ENCODE data around the gene TTC23L. TPM values are rescaled to one million over a fixed set of nuclear protein-coding genes. Genes with fewer than 3 reads are reported as not detected.
A peak's percentile ranks its signal among the peaks of the same experiment; 100 is the strongest.

Gene TTC23L
- total and polyA plus RNA-seq, 2 experiments from 2014 or later = 2.2 to 2.3 TPM

DNA sequence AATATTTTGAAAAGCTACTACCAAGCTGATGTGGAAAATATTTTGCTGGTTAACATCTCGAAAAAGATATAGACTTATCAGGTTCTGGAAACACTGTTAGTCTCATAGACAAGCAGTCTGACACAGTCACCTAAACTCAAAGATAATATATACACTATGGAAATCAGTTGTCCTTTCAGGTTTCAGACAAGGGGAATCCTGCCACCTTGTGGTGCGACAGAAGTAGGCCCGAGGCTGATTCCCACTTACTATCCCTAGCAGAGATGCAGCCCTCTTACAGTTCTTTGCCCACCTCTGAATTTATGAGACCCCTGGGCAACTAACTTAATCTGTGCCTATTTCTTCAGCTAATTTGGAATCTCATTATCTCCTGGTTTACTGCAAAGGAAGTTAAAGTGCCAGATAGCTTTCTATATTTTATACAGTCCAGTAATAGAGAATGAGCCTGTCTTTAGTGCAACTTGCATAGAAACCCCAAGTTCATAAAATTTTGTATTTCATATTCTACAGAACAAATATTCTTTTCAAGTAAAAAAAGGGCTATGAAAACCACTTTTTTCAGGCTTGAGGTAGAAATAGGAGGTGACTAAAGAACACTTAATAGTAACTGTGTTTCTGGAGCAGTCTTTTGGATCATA is 59.4 kb downstream of the TTC23L start:
- H3K4me1 Mint-ChIP-seq = peaks cover 14% of the 10 kb centered on the region; the same call in 2 of the 3 replicates
- H3K27ac Mint-ChIP-seq = peak overlapping the region; percentile 61

DNA sequence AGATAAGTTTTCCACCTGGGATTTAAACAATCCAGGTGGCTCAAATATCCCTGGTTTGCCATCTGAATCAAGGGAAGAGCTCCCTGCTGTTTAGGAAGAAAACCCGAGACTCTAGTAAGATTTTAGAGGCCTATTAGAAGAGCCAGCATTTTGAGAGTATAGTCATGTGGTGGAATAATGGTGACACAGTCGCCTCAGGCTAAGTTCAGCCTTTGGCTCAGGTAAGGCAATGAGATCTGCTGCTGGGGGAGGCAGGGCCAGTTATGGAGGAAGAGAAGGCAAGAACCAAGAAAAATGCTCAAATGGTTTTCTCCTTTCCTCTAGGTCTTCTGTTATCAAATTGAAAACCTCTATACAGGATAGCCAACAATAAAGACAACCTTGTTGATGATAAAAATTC is 60.1 kb downstream of the TTC23L start:
- 0 out of 2 replicates have a peak, but pooled peaks cover 2% of the 10 kb centered on the region for H3F3A ChIP-seq (replicated peaks; ENCODE audit: low read depth)
- H3K36me3 ChIP-seq (ENCODE audit: insufficient read depth) = no peaks in the 10 kb centered on the region
- no peaks in the 10 kb centered on the region for H3K27me3 ChIP-seq (ENCODE audit: insufficient read depth)
- Mint-ChIP-seq H3K4me3 (no peak overlapping the region), H3K36me3 (ENCODE audit: low read depth) (peaks cover 11% of the 10 kb centered on the region), H3K9me3 (no peaks in the 10 kb centered on the region), H3K27ac (peak overlapping the region; percentile 61), H3K4me1 (peaks cover 14% of the 10 kb centered on the region; the same call in 2 of the 3 replicates), H3K27me3 (ENCODE audit: insufficient read depth, low read depth, poor library complexity) (peaks cover 3% of the 10 kb centered on the region)
- peaks cover 13% of the 10 kb centered on the region; the same call in 1 of the 2 replicates for H3K4me1 ChIP-seq (ENCODE audit: insufficient read depth)
- ATAC-seq (no peak), DNase-seq (ENCODE audit: low spot score) (no peak)
- no peaks in the 10 kb centered on the region for H4K20me1 ChIP-seq (replicated peaks; ENCODE audit: insufficient read depth)
- H2AFZ ChIP-seq = no peak overlapping the region
- H3K27ac ChIP-seq (ENCODE audit: low read depth) = peak overlapping the region; percentile 57; the same call in 1 of the 2 replicates
- H3K4me2 ChIP-seq = no peak overlapping the region
- no peaks in the 10 kb centered on the region for H3K79me2 ChIP-seq (replicated peaks; ENCODE audit: insufficient read depth)
- no peaks in the 10 kb centered on the region for H3K9me2 ChIP-seq (ENCODE audit: insufficient read depth)
- H3K4me3 ChIP-seq = no peak overlapping the region
- TF ChIP-seq ZNF462 (CRISPR knock-in tag; IDR thresholded peaks at IDR 0.05) (no peak), STAT1 (IDR thresholded peaks at IDR 0.05; ENCODE audit: unreplicated experiment) (no peak), JUNB (IDR thresholded peaks at IDR 0.05; ENCODE audit: unreplicated experiment) (no peak), CREB1 (CRISPR knock-in tag; IDR thresholded peaks at IDR 0.05; ENCODE audit: low read depth) (no peak), POLR2AphosphoS5 (IDR thresholded peaks at IDR 0.05; ENCODE audit: low read depth) (no peak), ZNF114 (CRISPR knock-in tag; IDR thresholded peaks at IDR 0.05) (no peak), EZH2 (IDR thresholded peaks at IDR 0.05; ENCODE audit: low read depth, unreplicated experiment) (no peak)

More for the DNA sequence above, 59.4 kb downstream of the TTC23L start:
- no peaks in the 10 kb centered on the region for H3K9me3 Mint-ChIP-seq
- peaks cover 18% of the 10 kb centered on the region; the same call in 1 of the 2 replicates for H3K4me1 ChIP-seq (ENCODE audit: insufficient read depth)
- H3K4me2 ChIP-seq = no peak overlapping the region
- H3K9me2 ChIP-seq (ENCODE audit: insufficient read depth) = no peaks in the 10 kb centered on the region
- H3K79me2 ChIP-seq (replicated peaks; ENCODE audit: insufficient read depth) = no peaks in the 10 kb centered on the region
- no peak overlapping the region for H3K4me3 Mint-ChIP-seq
- H3K27ac ChIP-seq (ENCODE audit: low read depth) = peak overlapping the region; percentile 57; the same call in 1 of the 2 replicates
- TF ChIP-seq, protein P1, sequence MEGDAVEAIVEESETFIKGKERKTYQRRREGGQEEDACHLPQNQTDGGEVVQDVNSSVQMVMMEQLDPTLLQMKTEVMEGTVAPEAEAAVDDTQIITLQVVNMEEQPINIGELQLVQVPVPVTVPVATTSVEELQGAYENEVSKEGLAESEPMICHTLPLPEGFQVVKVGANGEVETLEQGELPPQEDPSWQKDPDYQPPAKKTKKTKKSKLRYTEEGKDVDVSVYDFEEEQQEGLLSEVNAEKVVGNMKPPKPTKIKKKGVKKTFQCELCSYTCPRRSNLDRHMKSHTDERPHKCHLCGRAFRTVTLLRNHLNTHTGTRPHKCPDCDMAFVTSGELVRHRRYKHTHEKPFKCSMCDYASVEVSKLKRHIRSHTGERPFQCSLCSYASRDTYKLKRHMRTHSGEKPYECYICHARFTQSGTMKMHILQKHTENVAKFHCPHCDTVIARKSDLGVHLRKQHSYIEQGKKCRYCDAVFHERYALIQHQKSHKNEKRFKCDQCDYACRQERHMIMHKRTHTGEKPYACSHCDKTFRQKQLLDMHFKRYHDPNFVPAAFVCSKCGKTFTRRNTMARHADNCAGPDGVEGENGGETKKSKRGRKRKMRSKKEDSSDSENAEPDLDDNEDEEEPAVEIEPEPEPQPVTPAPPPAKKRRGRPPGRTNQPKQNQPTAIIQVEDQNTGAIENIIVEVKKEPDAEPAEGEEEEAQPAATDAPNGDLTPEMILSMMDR (conservative IDR thresholded peaks at IDR 0.05; ENCODE audit: low read depth in 2 of 2) = peak; percentile 93 to 95
- no peak for TF ChIP-seq POLR2AphosphoS5 (IDR thresholded peaks at IDR 0.05; ENCODE audit: low read depth)
- H2AFZ ChIP-seq = no peak overlapping the region
- no peaks in the 10 kb centered on the region for H3K36me3 ChIP-seq (ENCODE audit: insufficient read depth)
- no peaks in the 10 kb centered on the region for H4K20me1 ChIP-seq (replicated peaks; ENCODE audit: insufficient read depth)
- DNase-seq (ENCODE audit: low spot score) (peak; percentile 84), ATAC-seq (peak; percentile 93)
- H3K36me3 Mint-ChIP-seq (ENCODE audit: low read depth) = peaks cover 8% of the 10 kb centered on the region
- peaks cover 3% of the 10 kb centered on the region for H3K27me3 Mint-ChIP-seq (ENCODE audit: insufficient read depth, low read depth, poor library complexity)
- no peaks in the 10 kb centered on the region for H3K27me3 ChIP-seq (ENCODE audit: insufficient read depth)
- no peak overlapping the region for H3K4me3 ChIP-seq
- H3F3A ChIP-seq (replicated peaks; ENCODE audit: low read depth) = 0 out of 2 replicates have a peak, but pooled peaks cover 2% of the 10 kb centered on the region
